C4-2B (cell line): ENCODE measurements around the gene SHISAL1.

ENCODE experiments used
- H3K27ac ChIP-seq: fragments of 450-650 bp; 2 replicates; pipeline ENCODE4 v1.5.1; 2017
- ZFX ChIP-seq: fragments of 450-650 bp; IDR thresholded peaks from 2 replicates; pipeline ENCODE4 v1.6.1; 2017
- TF ChIP-seq, protein P1 (sequence below): fragments of 450-650 bp; conservative IDR thresholded peaks from 2 replicates; pipeline ENCODE4 v1.5.1; 2017; ENCODE audit warnings: mild to moderate bottlenecking

Gene SHISAL1

DNA sequence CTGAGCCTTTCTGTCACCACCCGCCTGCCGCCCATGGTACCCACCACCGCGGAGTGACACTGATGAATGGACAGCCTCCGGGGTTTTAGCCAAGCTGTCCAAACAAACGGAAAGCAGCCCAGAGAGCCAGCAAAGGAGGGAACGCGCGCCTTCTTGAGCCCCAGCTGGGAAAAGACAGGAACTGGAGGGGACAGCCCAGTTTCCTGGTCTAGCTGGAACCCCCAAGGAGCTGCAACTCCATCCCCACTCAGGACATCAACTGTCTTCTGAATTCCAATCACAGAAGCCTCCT is 33.7 kb downstream of the SHISAL1 start:
- H3K27ac ChIP-seq = no peak overlapping the region
- TF ChIP-seq, protein P1, sequence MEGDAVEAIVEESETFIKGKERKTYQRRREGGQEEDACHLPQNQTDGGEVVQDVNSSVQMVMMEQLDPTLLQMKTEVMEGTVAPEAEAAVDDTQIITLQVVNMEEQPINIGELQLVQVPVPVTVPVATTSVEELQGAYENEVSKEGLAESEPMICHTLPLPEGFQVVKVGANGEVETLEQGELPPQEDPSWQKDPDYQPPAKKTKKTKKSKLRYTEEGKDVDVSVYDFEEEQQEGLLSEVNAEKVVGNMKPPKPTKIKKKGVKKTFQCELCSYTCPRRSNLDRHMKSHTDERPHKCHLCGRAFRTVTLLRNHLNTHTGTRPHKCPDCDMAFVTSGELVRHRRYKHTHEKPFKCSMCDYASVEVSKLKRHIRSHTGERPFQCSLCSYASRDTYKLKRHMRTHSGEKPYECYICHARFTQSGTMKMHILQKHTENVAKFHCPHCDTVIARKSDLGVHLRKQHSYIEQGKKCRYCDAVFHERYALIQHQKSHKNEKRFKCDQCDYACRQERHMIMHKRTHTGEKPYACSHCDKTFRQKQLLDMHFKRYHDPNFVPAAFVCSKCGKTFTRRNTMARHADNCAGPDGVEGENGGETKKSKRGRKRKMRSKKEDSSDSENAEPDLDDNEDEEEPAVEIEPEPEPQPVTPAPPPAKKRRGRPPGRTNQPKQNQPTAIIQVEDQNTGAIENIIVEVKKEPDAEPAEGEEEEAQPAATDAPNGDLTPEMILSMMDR = no peak
- TF ChIP-seq ZFX = no peak

DNA sequence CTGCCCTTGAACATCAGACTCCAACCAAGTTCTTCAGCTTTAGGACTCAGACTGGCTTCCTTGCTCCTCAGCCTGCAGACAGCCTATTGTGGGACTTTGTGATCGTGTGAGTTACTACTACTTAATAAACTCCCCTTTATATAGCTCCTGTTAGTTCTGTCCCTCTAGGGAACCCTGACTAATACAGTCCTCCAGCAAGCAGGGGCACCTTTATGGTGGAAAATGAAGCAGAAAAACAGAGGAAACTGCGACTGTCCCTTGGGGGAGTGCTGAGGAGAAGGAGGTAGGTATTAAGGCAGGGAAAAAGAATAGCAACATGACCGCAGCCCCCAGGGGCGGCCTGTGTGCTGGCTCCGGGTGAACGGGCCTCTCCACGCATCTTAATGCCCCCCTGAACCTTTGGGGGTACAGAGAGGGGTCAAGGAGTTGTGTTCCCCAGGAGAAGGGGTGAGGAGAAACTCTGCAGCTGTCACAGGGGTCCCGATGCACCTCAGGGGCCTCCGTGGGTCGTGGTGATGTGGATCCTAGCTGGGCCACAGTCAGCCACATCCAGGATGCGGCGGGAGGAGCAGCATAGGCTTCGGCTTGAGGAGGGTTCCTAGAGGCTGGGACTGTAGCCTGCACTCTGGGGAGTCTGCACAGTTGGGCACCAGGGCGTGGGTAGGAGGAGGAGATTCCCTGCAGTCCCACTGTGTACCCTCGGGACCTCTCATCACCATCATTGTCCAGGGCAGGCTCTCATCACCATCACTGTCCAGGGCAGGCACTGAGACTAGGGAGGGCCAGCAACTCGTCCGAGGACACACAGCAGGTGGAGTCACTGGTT is 34.3 kb downstream of the SHISAL1 start:
- TF ChIP-seq ZFX = no peak
- TF ChIP-seq, protein P1 = no peak
- no peak overlapping the region for H3K27ac ChIP-seq

DNA sequence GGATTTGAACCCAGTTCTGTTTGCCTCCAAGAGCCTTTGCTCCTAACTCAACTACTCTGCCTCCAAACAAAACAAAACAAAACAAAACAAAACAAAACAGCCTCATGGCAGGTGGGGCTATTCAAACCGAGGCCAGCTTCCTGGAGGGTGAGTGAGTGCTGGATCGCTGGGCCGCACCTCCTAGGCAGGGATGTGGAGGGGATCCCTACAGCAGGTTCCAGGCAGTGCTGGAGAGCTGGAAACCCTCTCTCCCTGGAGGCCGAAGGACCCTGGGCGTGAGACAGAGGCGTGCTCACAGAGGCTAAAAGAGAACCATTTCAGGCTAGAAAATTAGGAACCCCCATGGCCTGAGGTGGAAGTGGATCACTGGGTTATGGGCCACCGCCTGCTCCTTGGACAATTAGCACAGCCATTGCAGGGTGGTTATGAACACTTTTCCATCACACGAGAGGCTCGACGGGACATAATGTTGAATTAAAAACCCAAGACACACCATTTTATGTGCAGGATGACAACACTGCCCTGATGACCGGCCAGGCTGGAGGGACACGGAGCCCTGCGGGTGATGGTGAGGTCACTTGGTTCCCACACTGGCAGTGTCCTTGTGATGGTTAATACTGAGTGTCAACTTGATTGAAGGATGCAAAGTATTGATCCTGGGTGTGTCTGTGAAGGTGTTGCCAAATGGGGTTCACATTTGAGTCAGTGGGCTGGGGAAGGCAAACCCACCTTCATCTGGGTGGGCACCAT is 35.2 kb downstream of the SHISAL1 start:
- no peak for TF ChIP-seq ZFX
- TF ChIP-seq, protein P1 = no peak
- H3K27ac ChIP-seq = no peak overlapping the region

DNA sequence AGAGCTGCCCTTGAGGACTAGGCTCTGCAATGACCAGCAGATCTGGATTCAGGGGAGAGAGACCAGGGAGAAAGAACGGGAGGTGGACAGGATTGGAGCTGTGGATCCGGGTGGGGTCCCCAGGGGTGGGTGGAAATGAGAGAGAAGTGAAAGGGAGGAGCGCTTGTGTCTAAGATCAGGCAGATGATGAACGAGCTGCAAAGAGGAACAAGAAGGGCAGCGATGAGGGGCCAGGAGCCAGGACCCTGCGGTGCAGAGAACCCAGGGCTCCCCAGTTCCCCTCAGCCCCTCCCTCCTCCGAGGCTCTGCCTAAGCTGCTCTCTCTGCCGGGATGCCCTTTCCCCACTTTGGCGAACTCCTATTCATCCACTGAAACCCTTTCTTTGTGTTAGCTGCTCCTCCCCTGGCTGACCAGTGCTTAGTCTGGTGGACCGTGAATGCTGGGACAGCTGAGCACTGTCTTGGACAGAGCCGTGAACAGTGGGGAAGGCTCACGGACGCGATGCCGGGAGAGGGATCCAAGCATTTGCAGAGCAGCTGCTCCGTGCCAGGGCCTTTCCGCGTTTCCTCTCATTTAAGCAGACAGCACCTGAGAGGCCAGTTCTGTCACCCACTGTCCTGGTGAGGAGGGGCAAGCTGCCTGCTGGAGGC is 35.9 kb downstream of the SHISAL1 start:
- TF ChIP-seq, protein P1 = no peak
- TF ChIP-seq ZFX = no peak
- H3K27ac ChIP-seq = no peak overlapping the region

DNA sequence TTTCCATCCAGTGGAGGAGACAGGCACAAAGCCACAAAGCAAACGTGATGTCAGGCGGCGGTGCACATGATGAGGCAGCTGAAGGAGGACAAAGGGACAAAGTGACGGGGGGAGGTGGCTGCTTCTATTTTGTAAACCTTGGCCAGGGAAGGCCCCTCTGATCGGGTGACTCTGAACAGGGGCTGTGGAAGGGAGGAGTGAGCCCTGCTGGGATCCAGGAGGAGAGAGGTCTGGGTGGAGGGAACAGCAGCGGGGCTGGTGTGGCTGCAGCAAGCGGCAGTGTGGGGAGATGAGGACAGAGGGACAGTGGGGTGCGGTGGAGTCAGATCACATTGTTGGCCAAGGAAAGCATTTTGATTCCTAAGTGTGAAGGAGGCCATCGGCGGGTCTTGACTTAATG is 36.7 kb downstream of the SHISAL1 start:
- TF ChIP-seq ZFX = no peak
- TF ChIP-seq, protein P1 = no peak
- no peak overlapping the region for H3K27ac ChIP-seq

DNA sequence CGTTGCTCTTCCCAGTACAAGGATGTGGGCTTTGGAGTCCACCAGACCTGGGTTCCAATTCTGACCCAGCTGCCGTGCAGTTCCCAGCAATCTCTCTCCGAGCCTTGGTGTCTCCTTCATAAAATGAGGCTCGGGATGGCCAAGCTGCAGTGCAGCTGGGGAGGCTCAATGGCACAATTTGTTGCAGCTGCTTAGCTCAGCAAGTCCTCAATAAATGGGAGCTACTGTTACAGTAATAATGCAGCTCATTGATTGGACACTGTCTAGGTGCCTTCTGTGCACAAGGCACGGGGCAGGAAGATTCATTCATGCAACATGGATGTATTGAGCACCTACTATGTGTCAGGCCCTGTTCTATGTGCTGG is 37.1 kb downstream of the SHISAL1 start:
- TF ChIP-seq, protein P1 = no peak
- no peak for TF ChIP-seq ZFX
- H3K27ac ChIP-seq = no peak overlapping the region

DNA sequence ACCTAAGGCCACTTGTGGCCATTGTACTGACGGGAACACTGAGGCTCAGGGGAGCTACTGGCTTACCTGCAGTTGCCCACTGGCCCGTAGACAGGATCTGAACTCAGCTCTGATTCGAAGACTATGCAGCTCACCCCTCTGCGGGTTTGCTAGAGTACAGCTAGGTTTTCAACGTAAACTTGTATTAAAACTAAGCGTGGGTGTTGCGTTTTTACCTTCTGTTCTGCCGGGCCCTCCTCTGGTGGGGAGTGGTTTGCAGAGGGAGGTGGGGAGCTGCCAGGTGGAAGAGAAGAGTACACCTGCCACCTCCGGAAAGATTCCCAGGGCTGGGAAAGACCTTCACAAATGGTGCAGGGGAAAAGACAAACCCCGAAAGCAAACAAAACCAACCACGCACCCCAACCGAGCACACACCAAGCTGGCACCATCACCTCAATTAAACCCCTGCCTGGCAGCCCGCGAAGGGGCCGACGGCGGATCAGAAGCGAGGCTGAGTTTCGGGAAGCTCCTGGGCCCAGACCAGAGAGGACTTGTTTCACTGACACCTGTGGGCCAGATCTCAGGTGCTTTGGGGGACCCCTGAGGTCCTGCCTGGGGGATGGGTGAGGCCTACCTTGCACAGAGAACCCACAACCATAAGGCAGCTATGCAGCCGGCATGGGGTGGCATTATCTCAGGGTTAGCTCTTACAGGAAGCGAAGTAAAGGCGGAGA is 37.7 kb downstream of the SHISAL1 start:
- no peak for TF ChIP-seq ZFX
- TF ChIP-seq, protein P1 = no peak
- H3K27ac ChIP-seq = no peak overlapping the region
